HUDEP-2 (cell line): Measurements from ENCODE around the gene TBX2.
"Not testable (repeated sequence)": the region's sequence is repeated elsewhere in the genome, so short reads cannot be mapped to it uniquely, and the experiment has no call there.

ENCODE experiments used
- DNase-seq, 76 experiments: peaks; one replicate each; lab custom pipeline; 2025; ENCODE audit not compliant: unreplicated experiment in 76 of 76; lab: John Stamatoyannopoulos, UW

The TBX2 gene

DNA sequence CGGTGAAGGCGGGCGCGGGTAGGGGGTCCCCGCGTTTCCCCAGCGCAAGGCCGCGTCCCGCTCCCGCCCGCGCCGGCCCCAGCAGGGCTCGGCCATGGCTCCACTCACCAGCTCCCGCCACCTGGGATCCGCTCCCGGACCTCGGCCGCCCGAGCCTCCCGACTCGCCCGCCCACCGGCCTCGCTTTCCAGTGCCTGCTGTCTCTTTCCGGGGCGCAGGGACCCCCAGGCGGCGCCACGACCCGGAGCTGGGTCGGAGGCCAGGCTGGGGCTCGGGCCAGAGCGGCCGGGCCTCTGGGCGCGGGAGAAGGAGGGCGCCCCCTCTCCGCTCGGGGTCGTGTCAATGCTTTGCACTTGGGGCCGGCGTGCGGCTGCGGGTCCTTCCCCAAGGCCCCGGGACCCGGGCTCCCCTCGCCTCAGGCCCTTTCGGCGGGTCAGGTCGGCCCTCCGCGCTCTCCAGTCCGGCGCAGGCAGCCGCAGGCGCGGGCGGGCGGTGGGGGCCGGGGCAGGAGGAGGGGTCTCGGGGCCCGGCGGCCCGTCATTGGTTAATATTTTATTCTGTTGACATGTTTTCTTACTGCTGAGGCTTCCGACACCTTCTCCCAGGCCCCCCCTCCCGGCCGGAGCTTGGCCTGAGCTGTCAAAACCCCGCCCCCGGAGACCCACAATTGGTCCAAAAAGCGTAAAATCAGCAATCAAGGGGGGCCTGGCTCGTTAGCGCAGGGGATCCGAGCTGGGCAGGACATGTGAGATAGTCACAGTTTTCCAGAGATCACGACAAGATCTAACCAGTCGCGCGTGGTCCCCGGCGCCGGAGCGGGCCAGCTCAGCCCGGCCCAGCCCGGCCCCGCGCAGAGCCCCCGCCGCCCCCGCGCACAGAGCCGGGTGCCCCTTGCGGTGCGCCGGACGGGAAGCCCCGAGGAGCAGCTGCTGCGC is at the start of gene TBX2:
TSS of gene TBX2 (plus strand) at position 713 of the 935 bp plus-strand sequence. CDS start 334 bp downstream, outside the sequence.
- DNase-seq = no peak

- no peak for DNase-seq
Measured at GRCh38 chr17:61351745-61352407, 47.8 kb upstream of the TBX2 start.

- no peak for DNase-seq
Measured at GRCh38 chr17:61352408-61352770, 47.3 kb upstream of the TBX2 start.

- no peak for DNase-seq
Measured at GRCh38 chr17:61352781-61353491, 46.7 kb upstream of the TBX2 start.

- DNase-seq = no peak
Measured at GRCh38 chr17:61353615-61354014, 46.0 kb upstream of the TBX2 start.

DNA sequence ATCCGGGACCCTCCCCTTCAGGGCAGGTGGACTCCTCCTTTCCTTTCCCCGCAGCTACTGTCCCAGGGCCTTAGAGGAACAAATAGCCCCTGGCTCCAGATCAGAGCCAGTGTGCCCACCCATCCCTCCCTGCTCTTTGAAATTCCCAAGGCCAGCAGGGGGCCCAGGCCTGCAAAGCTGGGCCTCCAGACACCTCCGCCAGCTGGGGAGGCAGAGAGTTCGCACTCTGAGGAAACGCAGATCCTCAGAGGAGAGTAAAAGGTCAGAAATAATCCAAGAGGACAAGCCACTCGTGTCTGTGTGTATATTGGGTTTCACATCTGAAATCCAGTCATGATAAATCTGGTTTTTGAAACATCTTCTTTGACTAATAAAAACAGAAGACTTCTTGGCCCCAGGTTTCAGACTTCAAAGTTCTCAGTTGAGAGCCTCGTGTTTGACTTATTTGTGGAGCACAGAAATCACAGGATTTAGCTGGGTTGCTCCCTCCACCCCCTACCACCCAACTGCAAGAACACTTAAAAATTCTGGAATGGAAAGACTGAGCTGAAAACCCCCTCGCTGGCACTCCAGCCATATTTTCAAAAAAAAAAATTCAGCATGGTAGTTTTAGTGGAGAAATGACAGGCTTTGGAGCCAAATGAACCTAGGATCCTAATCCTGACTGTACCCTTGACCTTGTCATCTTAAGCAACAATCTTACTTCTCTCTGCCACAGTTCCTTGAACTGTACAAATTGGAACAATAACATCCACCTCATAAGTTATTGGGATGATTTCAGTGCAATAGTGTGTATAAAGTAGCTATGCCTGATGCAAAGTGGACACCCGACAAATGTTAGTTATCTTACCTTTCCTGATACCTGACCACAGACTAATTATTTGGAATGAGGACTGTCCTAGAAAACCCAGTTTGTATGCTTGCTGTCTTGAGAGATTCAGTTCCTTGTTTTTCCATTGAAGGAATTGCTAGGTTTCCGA is 44.5 kb upstream of the TBX2 start:
- DNase-seq = no peak

DNA sequence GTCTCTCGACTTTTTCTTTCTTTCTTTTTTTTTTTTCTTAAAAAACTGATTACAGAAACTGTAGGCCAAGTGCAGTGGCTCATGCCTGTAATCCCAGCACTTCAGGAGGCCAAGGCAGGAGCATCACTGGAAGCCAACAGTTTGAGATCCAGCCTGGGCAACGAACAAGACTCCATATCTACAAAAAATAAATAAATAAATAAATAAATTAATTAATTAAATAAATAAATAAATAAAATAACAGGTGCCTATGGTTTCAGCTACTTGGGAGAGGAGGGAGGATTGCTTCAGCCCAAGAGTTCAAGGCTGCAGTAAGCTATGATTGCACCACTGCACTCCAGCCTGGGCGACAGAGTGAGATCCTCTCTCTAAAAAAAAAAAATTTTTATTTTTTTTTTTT is 42.6 kb upstream of the TBX2 start:
- not testable (repeated sequence) for DNase-seq

GRCh38 chr17:61359513-61359912 is 40.1 kb upstream of the TBX2 start:
- not testable (repeated sequence) for DNase-seq

DNA sequence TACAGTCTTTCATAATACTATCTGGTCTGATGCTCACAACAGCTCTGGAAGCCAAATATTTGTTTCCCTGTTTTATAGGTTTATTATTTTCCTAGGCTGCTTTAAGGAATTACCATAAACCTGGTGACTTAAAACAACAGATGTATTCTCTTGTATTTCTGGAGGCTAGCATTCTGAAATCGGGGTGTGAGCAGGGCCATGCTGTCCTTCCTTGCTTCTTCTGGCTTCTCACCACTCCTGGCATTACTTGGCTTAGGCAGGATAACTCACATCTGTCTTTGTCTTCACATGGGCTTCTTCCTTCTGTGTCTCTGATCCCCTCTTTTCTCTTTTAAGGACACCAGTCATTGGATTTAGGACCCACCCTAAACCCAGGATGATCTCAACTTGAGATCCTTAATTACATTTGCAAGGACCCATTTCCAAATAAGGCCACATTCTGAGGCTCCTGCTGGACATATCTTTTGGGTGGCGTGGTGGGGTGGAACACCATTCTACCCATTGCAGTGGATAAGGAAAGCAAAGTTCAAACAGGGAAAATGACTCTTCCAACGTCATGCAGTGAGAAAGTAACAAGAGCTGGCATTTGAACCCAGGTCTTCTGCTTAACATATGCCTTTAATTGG is 39.2 kb upstream of the TBX2 start:
- DNase-seq = no peak

DNA sequence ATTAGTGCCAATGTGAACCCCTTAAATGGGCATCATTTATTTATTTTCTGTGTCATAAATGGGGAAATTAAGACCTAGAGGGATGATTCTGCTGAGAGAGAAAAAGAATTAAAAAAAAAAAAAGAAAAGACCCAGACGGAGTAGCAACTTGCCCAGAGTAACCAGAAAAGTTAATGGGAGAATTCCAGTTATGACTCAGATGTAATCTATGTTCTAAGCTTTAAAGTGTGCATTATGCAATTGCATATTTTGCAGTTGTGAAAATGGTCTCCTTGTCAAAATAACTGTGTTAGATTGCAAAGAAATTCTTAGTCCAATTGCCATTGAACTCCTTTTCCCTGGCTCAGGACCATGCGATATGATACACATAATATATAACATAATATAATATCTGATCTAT is 38.6 kb upstream of the TBX2 start:
- no peak for DNase-seq

- no peak for DNase-seq
Measured at GRCh38 chr17:61362396-61362795, 37.2 kb upstream of the TBX2 start.

DNA sequence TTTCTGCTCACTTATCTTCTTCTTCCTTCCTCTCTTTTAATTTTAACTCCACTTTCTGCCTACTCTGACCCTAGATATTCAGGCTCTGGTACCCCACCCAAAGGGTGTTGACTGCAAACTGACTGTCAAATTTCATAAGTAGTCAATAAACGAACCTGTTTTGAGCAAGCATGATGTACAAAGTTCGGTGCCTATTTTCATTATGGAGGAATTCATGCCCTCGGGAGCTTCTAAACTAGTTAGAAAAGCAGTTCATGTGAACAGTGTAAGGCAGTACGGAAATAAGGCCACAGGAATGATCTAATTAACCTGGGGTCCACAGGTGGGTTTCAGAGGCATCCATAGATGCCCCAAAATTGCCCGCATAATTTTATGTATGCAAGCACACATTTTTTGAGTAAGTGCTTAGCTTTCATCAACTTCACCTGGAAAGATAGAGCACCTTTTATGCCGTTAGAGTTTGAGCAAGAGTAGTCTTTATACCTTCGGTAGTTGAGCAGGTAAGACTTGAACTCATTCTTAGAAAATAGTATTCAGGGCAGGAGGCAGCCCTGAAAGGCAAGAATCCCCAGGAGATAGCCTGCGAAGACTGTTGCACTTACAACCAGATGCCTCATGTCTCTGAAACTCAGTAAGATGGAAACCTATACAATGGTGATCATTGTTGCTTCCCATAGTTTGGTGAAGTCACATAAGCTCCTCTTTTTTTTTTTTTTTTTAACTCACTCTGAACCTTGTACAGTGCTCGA is 36.6 kb upstream of the TBX2 start:
- DNase-seq = no peak

GRCh38 chr17:61363601-61364462 is 35.8 kb upstream of the TBX2 start:
- DNase-seq = no peak

GRCh38 chr17:61364463-61364846 is 35.2 kb upstream of the TBX2 start:
- no peak for DNase-seq

GRCh38 chr17:61366076-61366714 is 33.4 kb upstream of the TBX2 start:
- no peak for DNase-seq

- DNase-seq = peak in 2 of 76 experiments; percentile 3 to 14
Measured at GRCh38 chr17:61366715-61367413, 32.8 kb upstream of the TBX2 start.
